ENCODE results near the gene SEMA4C. TPM values are rescaled to one million over a fixed set of nuclear protein-coding genes. Genes with fewer than 3 reads are reported as not detected.
"Not testable (repeated sequence)": the region's sequence is repeated elsewhere in the genome, so short reads cannot be mapped to it uniquely, and the experiment has no call there.

The SEMA4C gene
- polyA plus RNA-seq, 1 donor (not counting 4 experiments of a cell fraction or from before 2014, with no cell fraction given) = 7.5 TPM

DNA sequence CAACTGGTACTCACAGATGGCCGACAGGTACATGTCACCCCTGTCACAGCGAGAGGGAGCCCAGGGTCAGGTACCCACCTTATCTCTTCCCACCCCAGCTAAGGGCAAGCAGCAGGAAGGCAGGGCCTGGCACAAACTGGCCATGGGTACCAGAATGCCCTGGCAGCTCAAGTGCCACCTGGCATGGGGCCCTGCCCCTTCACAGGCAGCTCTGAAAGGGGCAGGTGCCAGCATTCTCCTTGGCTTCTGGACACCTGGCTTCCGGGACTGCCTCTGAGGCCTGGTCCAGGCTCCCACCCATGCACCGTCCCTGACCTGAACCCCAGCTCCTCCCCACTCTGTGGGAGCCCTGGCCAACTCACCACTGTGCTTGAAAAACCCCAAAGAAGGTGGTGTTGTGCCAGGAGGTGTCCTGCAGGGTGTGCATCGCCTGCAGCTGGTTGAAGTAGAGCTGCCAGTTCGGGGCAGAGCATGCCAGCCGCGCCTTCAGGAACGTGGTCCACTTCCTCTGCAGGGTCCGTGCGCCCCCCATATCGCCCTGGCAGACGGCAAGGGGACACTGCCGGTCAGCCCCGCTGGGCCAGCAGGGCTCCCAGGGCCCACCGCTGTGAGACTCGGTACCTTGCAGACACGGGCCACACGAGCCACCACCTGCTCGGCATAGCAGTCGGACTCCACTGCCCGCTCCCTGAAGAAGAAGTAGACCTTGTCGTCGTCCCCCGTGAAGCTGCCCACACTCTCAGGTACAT, 5.4 kb downstream of the SEMA4C start:
- FAIRE-seq (no peak), DNase-seq (ENCODE audit: low read depth, low spot score) (no peak)
- Histone ChIP-seq H2AFZ (ENCODE audit: control insufficient read depth, low read length) (no peak overlapping the region), H3K4me2 (ENCODE audit: control insufficient read depth, extremely low read depth, insufficient read depth, low read depth, low read length) (no peak overlapping the region), H3K4me3 (ENCODE audit: control insufficient read depth in 2 of 3, extremely low read depth in 1 of 3, insufficient read depth in 2 of 3, low read depth in 1 of 3, low read length in 3 of 3) (no peak overlapping the region), H3K9ac (ENCODE audit: control insufficient read depth, extremely low read depth, insufficient read depth, low read length) (no peak overlapping the region), H3K27ac (ENCODE audit: control insufficient read depth, insufficient read depth, low read length) (no peak overlapping the region), H3K9me1 (ENCODE audit: control insufficient read depth, extremely low read depth, insufficient read depth, low read length) (no peaks in the 10 kb centered on the region), H3K79me2 (ENCODE audit: control insufficient read depth, insufficient read depth, low read length) (peaks cover 9% of the 10 kb centered on the region), H3K4me1 (ENCODE audit: control insufficient read depth, extremely low read depth, insufficient read depth, low read length) (peaks cover 13% of the 10 kb centered on the region), H3K27me3 (ENCODE audit: control insufficient read depth, extremely low read depth, insufficient read depth, low read length) (no peaks in the 10 kb centered on the region), H4K20me1 (ENCODE audit: control insufficient read depth, extremely low read depth, insufficient read depth, low read length) (no peaks in the 10 kb centered on the region), H3K36me3 (ENCODE audit: control insufficient read depth in 2 of 2, extremely low read depth in 1 of 2, insufficient read depth in 2 of 2, low read length in 2 of 2) (peaks cover 29 to 46% of the 10 kb centered on the region in 2 experiments), H3K9me3 (ENCODE audit: control insufficient read depth, low read depth, low read length) (no peaks in the 10 kb centered on the region)
- TF ChIP-seq, protein P1, sequence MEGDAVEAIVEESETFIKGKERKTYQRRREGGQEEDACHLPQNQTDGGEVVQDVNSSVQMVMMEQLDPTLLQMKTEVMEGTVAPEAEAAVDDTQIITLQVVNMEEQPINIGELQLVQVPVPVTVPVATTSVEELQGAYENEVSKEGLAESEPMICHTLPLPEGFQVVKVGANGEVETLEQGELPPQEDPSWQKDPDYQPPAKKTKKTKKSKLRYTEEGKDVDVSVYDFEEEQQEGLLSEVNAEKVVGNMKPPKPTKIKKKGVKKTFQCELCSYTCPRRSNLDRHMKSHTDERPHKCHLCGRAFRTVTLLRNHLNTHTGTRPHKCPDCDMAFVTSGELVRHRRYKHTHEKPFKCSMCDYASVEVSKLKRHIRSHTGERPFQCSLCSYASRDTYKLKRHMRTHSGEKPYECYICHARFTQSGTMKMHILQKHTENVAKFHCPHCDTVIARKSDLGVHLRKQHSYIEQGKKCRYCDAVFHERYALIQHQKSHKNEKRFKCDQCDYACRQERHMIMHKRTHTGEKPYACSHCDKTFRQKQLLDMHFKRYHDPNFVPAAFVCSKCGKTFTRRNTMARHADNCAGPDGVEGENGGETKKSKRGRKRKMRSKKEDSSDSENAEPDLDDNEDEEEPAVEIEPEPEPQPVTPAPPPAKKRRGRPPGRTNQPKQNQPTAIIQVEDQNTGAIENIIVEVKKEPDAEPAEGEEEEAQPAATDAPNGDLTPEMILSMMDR (optimal IDR thresholded peaks at IDR 0.05 in 1 of 3, IDR thresholded peaks at IDR 0.05 in 1 of 3, conservative IDR thresholded peaks at IDR 0.05 in 1 of 3; ENCODE audit: extremely low read depth in 1 of 3, insufficient read depth in 2 of 3, low read length in 3 of 3) = no peak
- TF ChIP-seq EZH2 (IDR thresholded peaks at IDR 0.05; ENCODE audit: low read length) = no peak
- dilution Hi-C loops (cut with MboI; ENCODE audit: extremely low pct_ligation_motif_present, low sequenced_read_pairs) = no loop called here

DNA sequence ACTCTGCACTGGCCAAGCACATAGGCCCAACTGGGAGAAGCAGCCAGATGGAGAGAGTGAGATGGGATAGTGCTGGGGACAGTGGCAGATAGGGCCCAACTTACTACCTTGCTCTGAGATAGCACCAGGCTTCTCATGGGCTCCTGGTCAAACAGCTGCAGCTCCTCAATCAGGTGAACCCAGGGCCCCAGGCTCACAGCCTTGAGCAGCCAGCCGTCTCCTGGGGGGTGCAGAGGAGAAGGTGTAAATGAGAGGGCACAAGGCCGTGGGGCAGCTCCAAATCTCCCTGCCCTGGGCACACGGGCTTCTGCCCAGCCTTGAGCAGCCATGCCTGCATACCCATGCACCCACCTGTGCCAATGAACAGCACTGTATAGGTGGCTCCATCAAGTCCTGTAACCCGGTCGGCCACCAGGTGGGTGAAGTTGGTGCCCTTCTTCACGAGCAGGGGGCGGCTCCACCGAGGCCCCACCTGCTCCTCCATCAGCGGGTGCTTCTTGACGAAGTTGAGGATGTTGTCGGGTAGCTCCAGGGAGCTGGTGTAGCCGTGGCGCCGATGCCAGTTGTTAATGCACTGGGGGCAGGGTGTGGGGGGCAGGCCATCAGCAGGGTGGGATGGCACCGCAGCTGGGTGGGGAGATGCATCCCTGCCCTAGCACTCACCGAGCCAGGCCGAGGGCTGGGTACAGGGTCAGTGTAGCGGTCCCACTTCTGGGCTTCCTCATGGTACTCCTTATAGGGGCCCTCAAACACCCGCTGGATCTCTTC, 6.1 kb downstream of the SEMA4C start:
- H3K36me3 ChIP-seq (ENCODE audit: control insufficient read depth in 2 of 2, extremely low read depth in 1 of 2, insufficient read depth in 2 of 2, low read length in 2 of 2) = peaks cover 29 to 46% of the 10 kb centered on the region in 2 experiments
- H3K27ac ChIP-seq (ENCODE audit: control insufficient read depth, insufficient read depth, low read length) = no peak overlapping the region
- no peaks in the 10 kb centered on the region for H3K9me1 ChIP-seq (ENCODE audit: control insufficient read depth, extremely low read depth, insufficient read depth, low read length)
- no peaks in the 10 kb centered on the region for H4K20me1 ChIP-seq (ENCODE audit: control insufficient read depth, extremely low read depth, insufficient read depth, low read length)
- no peak overlapping the region for H3K9ac ChIP-seq (ENCODE audit: control insufficient read depth, extremely low read depth, insufficient read depth, low read length)
- no peak for FAIRE-seq
- TF ChIP-seq, protein P1 (optimal IDR thresholded peaks at IDR 0.05 in 1 of 3, IDR thresholded peaks at IDR 0.05 in 1 of 3, conservative IDR thresholded peaks at IDR 0.05 in 1 of 3; ENCODE audit: extremely low read depth in 1 of 3, insufficient read depth in 2 of 3, low read length in 3 of 3) = no peak
- no peaks in the 10 kb centered on the region for H3K27me3 ChIP-seq (ENCODE audit: control insufficient read depth, extremely low read depth, insufficient read depth, low read length)
- dilution Hi-C loops (cut with MboI; ENCODE audit: extremely low pct_ligation_motif_present, low sequenced_read_pairs) = no loop called here
- H3K4me1 ChIP-seq (ENCODE audit: control insufficient read depth, extremely low read depth, insufficient read depth, low read length) = peaks cover 13% of the 10 kb centered on the region
- no peak overlapping the region for H3K4me3 ChIP-seq (ENCODE audit: control insufficient read depth in 2 of 3, extremely low read depth in 1 of 3, insufficient read depth in 2 of 3, low read depth in 1 of 3, low read length in 3 of 3)
- H3K79me2 ChIP-seq (ENCODE audit: control insufficient read depth, insufficient read depth, low read length) = peaks cover 9% of the 10 kb centered on the region
- no peak for DNase-seq (ENCODE audit: low read depth, low spot score)
- no peak overlapping the region for H3K4me2 ChIP-seq (ENCODE audit: control insufficient read depth, extremely low read depth, insufficient read depth, low read depth, low read length)
- H3K9me3 ChIP-seq (ENCODE audit: control insufficient read depth, low read depth, low read length) = no peaks in the 10 kb centered on the region
- H2AFZ ChIP-seq (ENCODE audit: control insufficient read depth, low read length) = no peak overlapping the region

DNA sequence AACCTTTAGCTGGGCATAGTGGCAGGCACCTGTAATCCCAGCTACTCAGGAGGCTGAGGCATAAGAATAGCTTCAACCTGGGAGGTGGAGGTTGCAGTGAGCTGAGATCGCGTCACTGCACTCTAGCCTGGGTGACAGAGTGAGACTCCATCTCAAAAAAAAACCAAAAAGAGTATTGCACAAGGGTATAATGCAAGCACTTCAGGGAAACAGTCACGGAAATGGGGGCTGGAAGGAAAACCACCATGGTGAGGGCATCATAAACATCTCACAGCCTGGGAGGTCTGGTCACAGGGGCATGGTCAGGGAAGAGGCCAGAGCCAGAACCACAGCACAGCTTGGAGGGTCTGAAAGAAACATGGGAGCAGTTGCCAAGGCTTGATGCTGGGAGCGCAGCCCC, 6.8 kb downstream of the SEMA4C start:
- Histone ChIP-seq H3K36me3 (ENCODE audit: control insufficient read depth in 2 of 2, extremely low read depth in 1 of 2, insufficient read depth in 2 of 2, low read length in 2 of 2) (peaks cover 29 to 46% of the 10 kb centered on the region in 2 experiments), H3K4me1 (ENCODE audit: control insufficient read depth, extremely low read depth, insufficient read depth, low read length) (peaks cover 13% of the 10 kb centered on the region)
- DNase-seq (ENCODE audit: low read depth, low spot score); H3K4me2 ChIP-seq (ENCODE audit: control insufficient read depth, extremely low read depth, insufficient read depth, low read depth, low read length); H3K27me3 ChIP-seq (ENCODE audit: control insufficient read depth, extremely low read depth, insufficient read depth, low read length); H4K20me1 ChIP-seq (ENCODE audit: control insufficient read depth, extremely low read depth, insufficient read depth, low read length); H3K9me1 ChIP-seq (ENCODE audit: control insufficient read depth, extremely low read depth, insufficient read depth, low read length); dilution Hi-C loops (cut with MboI; ENCODE audit: extremely low pct_ligation_motif_present, low sequenced_read_pairs); H3K27ac ChIP-seq (ENCODE audit: control insufficient read depth, insufficient read depth, low read length); H3K9me3 ChIP-seq (ENCODE audit: control insufficient read depth, low read depth, low read length); H2AFZ ChIP-seq (ENCODE audit: control insufficient read depth, low read length); H3K4me3 ChIP-seq (ENCODE audit: control insufficient read depth in 2 of 3, extremely low read depth in 1 of 3, insufficient read depth in 2 of 3, low read depth in 1 of 3, low read length in 3 of 3); FAIRE-seq; H3K9ac ChIP-seq (ENCODE audit: control insufficient read depth, extremely low read depth, insufficient read depth, low read length); H3K79me2 ChIP-seq (ENCODE audit: control insufficient read depth, insufficient read depth, low read length): not testable (repeated sequence)
